HG03097 (cell line): ENCODE data around the gene EIF4E3.

ENCODE experiments used
- ATAC-seq: cut with Tn5 transposase; IDR thresholded peaks from one replicate; pipeline ENCODE4 v1.9.1; 2021; ENCODE audit not compliant: unreplicated experiment, low FRiP score

The EIF4E3 gene

DNA sequence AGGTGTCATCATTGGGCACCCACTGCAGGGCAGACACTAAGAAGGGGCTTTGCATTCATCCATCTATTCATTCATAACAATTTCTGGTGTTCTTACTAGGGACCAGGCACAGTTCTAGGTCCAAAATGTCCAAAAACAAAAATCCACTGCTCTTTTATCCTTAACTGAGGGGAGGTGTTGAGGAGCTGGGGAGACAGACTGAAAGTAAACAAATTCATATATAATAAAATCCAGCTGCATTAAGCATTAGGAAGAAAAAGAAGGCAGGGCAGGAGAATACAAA, 1.1 kb downstream of the EIF4E3 start:
- no peak for ATAC-seq

DNA sequence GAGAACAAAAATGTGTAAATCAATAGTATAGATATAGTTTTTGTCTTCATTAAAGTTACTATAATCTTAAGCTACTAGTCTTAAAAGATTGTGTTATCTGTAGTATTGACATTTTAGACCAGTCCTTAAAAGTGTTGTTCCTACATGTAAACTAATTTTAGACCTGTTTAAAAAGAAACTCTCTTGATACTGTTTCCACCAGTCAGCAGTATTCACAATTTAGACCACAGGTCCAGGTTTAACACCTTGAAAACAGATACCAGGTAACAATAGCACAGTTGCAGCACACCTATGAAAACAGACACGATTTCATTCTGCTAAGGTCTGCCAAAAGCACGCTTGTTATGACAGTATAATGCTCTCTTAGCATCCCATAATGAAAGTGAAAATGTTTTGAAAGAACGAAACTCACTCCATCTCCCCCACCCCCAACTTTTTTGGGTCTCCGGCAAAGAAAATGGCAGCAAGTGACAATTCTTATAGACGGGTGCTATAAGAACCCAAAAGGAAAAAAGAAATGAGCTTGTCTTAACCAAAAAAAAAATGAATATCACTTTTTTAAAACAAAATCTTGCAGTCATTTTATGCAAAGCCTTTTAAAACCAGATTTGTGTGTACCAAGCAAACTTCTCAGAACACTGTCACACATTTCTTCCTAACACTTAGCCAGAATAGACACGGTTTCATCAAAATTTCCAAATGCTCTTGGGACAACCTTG, 1.6 kb downstream of the EIF4E3 start:
- ATAC-seq, result no peak

GRCh38 chr3:71722693-71723092, 2.5 kb downstream of the EIF4E3 start:
- ATAC-seq, result no peak

GRCh38 chr3:71721651-71722157, 3.5 kb downstream of the EIF4E3 start:
- no peak for ATAC-seq

GRCh38 chr3:71721002-71721401, 4.2 kb downstream of the EIF4E3 start:
- ATAC-seq, result no peak

DNA sequence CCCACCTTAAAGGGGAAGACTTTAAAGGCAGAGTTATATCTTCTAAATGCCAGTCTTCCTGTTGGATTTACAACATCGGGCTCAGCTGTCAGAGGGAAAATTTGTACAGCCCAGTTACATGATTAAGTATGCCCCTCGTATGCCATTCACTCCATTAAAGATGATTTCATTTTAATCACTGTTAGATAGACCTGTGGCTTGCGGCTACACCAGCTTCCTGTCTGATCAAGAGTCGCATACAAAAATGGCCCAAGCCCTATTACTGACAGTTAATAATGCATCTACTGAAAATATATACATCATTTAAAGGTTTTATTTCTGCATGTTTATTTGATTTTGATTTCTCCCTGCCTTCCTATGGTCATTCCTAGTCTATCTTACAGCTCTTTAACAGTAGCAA, 7.1 kb downstream of the EIF4E3 start:
- no peak for ATAC-seq

- ATAC-seq, result no peak
Measured at GRCh38 chr3:71714595-71714994, 10.6 kb downstream of the EIF4E3 start.

- no peak for ATAC-seq
Measured at GRCh38 chr3:71713041-71713440, 12.2 kb downstream of the EIF4E3 start.

DNA sequence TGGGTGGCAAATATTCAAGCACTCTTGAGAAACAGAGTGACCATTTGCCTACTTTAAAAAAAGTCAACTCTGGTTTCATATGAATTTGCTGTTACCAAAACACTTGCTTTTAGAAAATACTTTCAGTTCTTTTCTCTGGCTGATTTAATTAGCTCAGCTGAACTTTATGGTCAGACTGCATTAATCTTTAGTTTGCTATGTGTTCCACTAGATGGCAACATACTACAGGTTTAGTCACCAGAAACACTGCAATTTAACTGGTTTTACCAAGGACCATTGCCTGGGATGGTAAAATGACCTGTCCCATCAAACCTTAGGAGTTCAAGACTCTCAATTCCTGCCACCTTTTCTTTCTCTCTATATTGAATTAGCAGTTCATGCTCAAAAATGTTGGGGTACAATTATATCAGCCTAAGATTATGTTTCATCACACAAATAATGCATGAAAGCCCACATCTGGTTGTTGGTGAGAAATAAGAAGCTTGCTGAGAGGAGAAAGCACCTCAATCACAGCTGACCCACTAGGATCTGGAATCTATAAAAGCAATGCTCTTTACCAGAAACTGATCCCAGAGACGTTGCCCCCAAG, 14.2 kb downstream of the EIF4E3 start:
- no peak for ATAC-seq

- no peak for ATAC-seq
Measured at GRCh38 chr3:71709908-71710511, 15.2 kb downstream of the EIF4E3 start.

- ATAC-seq, result no peak
Measured at GRCh38 chr3:71708476-71709105, 16.6 kb downstream of the EIF4E3 start.

DNA sequence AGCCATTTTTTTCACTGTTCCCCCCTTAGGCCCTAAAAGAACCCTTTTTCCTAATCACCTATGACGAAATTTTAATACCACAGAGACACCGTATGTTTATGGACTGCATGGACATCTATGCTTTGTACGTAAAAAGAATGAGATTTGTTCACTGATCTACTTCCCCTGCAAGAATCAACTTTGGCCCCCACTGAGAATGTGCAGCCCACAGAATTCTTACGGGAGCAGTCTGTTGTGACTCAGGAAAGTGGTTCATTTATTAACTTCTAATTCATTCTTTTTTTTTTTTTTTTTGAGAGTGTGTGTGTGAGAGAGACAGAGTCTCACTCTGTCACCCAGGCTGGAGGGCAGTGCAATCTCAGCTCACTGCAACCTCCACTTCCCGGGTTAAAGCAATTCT, 17.6 kb downstream of the EIF4E3 start:
- no peak for ATAC-seq

DNA sequence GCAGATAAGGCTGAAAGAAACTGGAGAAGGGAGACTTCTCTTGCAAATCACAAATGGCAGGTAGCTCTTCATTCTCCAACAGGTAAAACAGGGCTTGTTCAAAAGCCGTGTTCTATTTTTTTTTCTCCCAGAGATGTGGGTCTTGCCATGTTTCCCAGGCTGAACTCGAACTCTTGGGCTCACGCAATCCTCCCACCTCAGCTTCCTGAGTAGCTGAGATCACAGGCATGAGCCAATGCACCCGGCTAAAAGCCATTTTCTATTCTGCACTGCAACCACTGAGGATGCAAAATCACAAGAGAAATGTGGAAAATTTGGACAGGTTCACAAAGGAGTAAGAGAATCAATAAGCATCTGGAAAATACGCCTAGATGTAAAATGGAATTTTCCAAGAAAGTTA, 19.5 kb downstream of the EIF4E3 start:
- no peak for ATAC-seq

DNA sequence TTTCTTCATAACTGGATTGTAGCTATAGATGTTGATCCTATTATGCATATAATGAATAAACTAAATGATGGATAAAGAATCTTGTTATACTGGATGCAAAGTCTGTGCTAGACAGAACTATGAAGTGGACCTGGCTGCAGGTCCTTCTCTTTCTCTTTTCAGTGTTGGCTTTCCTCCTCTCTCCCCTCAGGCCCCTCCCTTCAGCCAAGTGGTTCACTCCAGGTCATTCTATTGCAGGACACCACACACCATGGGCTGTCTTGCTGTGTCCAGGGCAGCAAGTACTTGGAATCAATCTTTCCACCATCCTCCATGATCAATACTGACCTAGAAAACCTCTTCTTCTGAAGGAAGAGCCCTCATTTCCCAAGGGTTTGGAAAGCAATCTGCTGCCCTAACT, 20.3 kb downstream of the EIF4E3 start:
- ATAC-seq, result no peak

GRCh38 chr3:71703797-71704196, 21.4 kb downstream of the EIF4E3 start:
- no peak for ATAC-seq

- ATAC-seq, result no peak
Measured at GRCh38 chr3:71702131-71703024, 22.8 kb downstream of the EIF4E3 start.

- ATAC-seq, result no peak
Measured at GRCh38 chr3:71701251-71701762, 23.9 kb downstream of the EIF4E3 start.

GRCh38 chr3:71695000-71695482, 30.2 kb downstream of the EIF4E3 start:
- ATAC-seq, result no peak

GRCh38 chr3:71694358-71694999, 30.7 kb downstream of the EIF4E3 start:
- no peak for ATAC-seq

- no peak for ATAC-seq
Measured at GRCh38 chr3:71693641-71694040, 31.6 kb downstream of the EIF4E3 start.
